Measurements from ENCODE around the gene SEPTIN3. TPM values are rescaled to one million over a fixed set of nuclear protein-coding genes. Genes with fewer than 3 reads are reported as not detected.

Gene SEPTIN3
- total and polyA plus RNA-seq, 10 of the 15 experiments (the other 5 are each of a cell fraction or from before 2014, with no cell fraction given), result 0.05 to 3.1 (median 0.87) TPM

- TF ChIP-seq ZBTB40 (IDR thresholded peaks at IDR 0.05; ENCODE audit: borderline replicate concordance) (0 out of 2 replicates have a peak, but pooled peaks have one; percentile 10), POLR2A (IDR thresholded peaks at IDR 0.05; ENCODE audit: low read depth, low read length) (peak; percentile 1; the same call in 1 of the 2 replicates), CEBPZ (IDR thresholded peaks at IDR 0.05; ENCODE audit: low read depth, low read length) (no peak), WRNIP1 (IDR thresholded peaks at IDR 0.05; ENCODE audit: borderline replicate concordance, low read depth, low read length) (0 out of 2 replicates have a peak, but pooled peaks have one; percentile 65), ATF7 (IDR thresholded peaks at IDR 0.05; ENCODE audit: low read depth) (peak; percentile 76)
Measured at GRCh38 chr22:41931701-41932269, 37.5 kb upstream of the SEPTIN3 start (continued).

All from GM12878 (cell line).